Measurements from ENCODE around the gene INO80E.

INO80E gene

GRCh38 chr16:29992344-29992967 lies 3.6 kb upstream of the INO80E start:
- no peak for DNase-seq (ENCODE audit: low read depth in 4 of 4, low spot score in 1 of 4)

- no peak for DNase-seq (ENCODE audit: low read depth in 4 of 4, low spot score in 1 of 4)
These were observed 2.7 kb upstream of the INO80E start for GRCh38 chr16:29993191-29993902.

- no peak for DNase-seq (ENCODE audit: low read depth in 4 of 4, low spot score in 1 of 4)
These were observed 2.0 kb upstream of the INO80E start for GRCh38 chr16:29993903-29994599.

GRCh38 chr16:29994600-29995323 lies 1.3 kb upstream of the INO80E start:
- DNase-seq (ENCODE audit: low read depth in 4 of 4, low spot score in 1 of 4): peak; percentile 47 to 71 (median 57)

- peak; percentile 75 to 79 (median 76) for DNase-seq (ENCODE audit: low read depth in 4 of 4, low spot score in 1 of 4)
These were observed 624 bp upstream of the INO80E start, which contains the start of gene HIRIP3 for GRCh38 chr16:29995324-29995910. Gene HIRIP3, minus strand, starts transcription at chr16:29995617. Its CDS starts 12 bp downstream, at chr16:29995605.

GRCh38 chr16:29996766-29997250 lies 767 bp downstream of the INO80E start:
- DNase-seq (ENCODE audit: low read depth in 4 of 4, low spot score in 1 of 4): no peak

- no peak for DNase-seq (ENCODE audit: low read depth in 4 of 4, low spot score in 1 of 4)
These were observed 3.6 kb downstream of the INO80E start for GRCh38 chr16:29999605-30000004.

- DNase-seq (ENCODE audit: low read depth in 4 of 4, low spot score in 1 of 4): no peak
These were observed 4.9 kb downstream of the INO80E start for GRCh38 chr16:30000735-30001631.

- DNase-seq (ENCODE audit: low read depth in 4 of 4, low spot score in 1 of 4): no peak
These were observed 6.7 kb downstream of the INO80E start for GRCh38 chr16:30002614-30003346.

- no peak for DNase-seq (ENCODE audit: low read depth in 4 of 4, low spot score in 1 of 4)
These were observed 7.8 kb downstream of the INO80E start for GRCh38 chr16:30003670-30004423.

- DNase-seq (ENCODE audit: low read depth in 4 of 4, low spot score in 1 of 4): no peak
These were observed 8.4 kb downstream of the INO80E start for GRCh38 chr16:30004424-30004776.

GRCh38 chr16:30004811-30005242 lies 8.8 kb downstream of the INO80E start:
- no peak for DNase-seq (ENCODE audit: low read depth in 4 of 4, low spot score in 1 of 4)

- DNase-seq (ENCODE audit: low read depth in 4 of 4, low spot score in 1 of 4): no peak
These were observed 9.5 kb downstream of the INO80E start for GRCh38 chr16:30005341-30006094.

- DNase-seq (ENCODE audit: low read depth in 4 of 4, low spot score in 1 of 4): no peak
These were observed 10.0 kb downstream of the INO80E start for GRCh38 chr16:30006095-30006473.

- DNase-seq (ENCODE audit: low read depth in 4 of 4, low spot score in 1 of 4): no peak
These were observed 10.8 kb downstream of the INO80E start for GRCh38 chr16:30006659-30007377.

- no peak for DNase-seq (ENCODE audit: low read depth in 4 of 4, low spot score in 1 of 4)
These were observed 11.4 kb downstream of the INO80E start for GRCh38 chr16:30007378-30007895.
